Colon (tissue), 2 donors: Measurements from ENCODE around the gene KRTAP2-4.
"Not testable (repeated sequence)": the region's sequence is repeated elsewhere in the genome, so short reads cannot be mapped to it uniquely, and the experiment has no call there.

Experiments used
- FAIRE-seq: peaks from 2 replicates; lab custom pipeline; 2012; peaks lifted over from hg19 to GRCh38; lab: Jason Lieb, UNC
- donor health status: control.
- donor health status: control.

The KRTAP2-4 gene

GRCh38 chr17:41071606-41072360 is 6.1 kb upstream of the KRTAP2-4 start:
- no peak for FAIRE-seq

GRCh38 chr17:41069031-41069430 is 3.4 kb upstream of the KRTAP2-4 start:
- FAIRE-seq: no peak

- no peak for FAIRE-seq
These were observed 1.6 kb upstream of the KRTAP2-4 start for GRCh38 chr17:41067281-41067680.

DNA sequence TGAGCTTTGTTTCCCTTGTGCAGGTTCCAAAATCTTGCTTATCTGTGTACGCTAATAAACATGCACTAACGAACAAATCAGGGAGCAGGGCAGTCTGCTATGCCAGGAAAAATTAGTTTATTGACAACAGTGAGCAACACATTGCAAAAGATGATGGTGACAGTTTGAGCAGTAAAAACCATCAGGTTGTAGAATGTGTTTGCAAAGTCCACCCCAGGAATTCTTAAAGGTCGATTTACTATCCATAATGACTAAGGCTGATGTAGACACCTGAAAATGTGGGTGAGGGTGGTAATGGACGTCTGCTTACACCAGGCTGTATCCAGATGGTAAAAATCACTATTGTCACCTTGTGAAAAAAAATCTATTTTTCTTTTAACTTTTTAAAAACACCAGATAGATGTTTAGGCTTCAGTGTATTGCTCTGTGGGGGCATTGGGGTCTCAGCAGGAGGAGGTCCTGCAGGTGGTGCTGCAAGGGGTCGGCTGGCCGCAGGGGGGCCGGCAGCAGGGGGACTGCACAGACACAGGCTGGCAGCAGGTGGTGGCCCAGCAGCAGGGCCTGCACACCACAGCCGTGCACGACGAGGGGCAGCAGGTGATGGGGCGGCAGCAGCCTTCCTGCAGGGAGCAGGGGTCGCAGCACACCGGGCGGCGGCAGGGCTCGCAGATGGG is 526 bp downstream of the KRTAP2-4 start:
- not testable (repeated sequence) for FAIRE-seq

- FAIRE-seq: no peak
These were observed 1.4 kb downstream of the KRTAP2-4 start for GRCh38 chr17:41064301-41064700.

- FAIRE-seq: no peak
These were observed 2.2 kb downstream of the KRTAP2-4 start for GRCh38 chr17:41063449-41063848.

DNA sequence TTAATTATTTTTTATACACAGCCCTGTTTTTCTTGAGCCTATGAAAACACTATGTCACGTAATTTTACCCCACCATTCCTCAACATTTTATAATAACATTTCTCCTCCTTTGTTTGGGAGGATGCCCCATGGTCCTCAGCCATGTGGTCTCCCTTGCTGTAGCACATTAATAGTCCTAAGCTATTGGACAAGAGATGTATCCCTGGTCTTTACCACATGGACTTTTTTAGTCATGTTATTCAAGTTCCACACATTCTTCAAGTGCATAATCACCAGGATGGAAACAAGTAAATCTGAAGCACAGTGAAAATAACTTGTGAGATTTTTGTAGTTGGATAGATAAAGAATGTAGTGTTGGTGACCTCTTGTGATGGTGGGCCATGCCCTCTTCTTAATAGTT is 3.7 kb downstream of the KRTAP2-4 start:
- no peak for FAIRE-seq

DNA sequence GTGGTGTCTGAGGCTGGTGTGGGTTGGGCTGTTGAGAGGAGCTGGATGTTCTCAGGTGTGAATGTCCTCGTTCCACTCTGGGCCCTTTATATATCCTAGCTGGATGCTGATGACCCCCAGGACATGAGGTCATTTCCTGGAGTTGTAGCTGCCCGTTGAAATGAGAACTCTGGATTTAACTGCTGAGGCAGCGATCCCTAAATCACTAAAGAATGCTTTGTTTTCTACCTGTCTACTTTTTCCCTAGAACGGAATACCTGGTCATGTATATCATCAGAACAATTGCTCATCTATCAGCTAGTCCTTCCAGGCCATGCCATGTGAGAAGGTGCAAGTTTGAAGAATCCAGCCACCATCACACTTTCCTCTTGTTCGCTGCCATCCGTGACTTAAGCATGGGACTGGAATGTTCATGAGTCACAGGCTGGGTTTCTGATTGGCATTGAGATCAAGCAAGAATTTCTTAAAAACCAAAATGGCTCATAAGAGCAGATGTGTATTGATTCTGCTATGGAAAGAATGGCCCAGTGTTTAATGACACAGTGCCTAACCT is 5.6 kb downstream of the KRTAP2-4 start, which contains the start of gene KRTAP2-3:
Gene KRTAP2-3, minus strand, starts transcription at position 63 of the 553 bp plus-strand sequence. CDS start 64 bp downstream, outside the sequence.
- no peak for FAIRE-seq

DNA sequence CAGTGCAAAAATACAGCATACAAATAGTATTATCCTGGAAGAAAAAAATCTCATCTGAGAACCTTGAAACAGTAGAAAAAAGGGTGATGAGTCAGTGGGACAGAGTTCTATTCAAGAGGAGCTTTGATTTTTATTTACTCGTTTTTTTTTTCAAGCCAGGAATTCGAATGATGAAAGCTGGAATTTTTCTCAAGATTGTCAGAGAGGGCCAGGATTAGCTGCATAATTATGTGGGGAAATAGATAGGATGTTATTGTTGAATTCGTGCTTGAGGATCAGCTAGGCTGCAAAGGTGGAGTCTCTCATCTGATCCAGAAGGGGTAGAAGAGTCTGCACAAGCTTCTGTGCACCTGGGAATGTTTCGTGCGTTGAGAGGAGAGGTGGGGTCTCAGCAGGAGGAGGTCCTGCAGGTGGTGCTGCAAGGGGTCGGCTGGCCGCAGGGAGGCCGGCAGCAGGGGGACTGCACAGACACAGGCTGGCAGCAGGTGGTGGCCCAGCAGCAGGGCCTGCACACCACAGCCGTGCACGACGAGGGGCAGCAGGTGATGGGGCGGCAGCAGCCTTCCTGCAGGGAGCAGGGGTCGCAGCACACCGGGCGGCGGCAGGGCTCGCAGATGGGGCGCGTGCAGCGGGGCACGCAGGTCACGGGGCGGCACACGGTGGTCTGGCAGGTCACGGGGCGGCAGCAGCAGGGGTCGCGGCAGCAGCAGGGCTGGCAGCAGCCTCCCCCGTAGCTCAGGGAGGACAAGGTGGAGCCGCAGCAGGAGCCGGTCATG is 6.2 kb downstream of the KRTAP2-4 start:
- FAIRE-seq: not testable (repeated sequence)

- no peak for FAIRE-seq
These were observed 6.9 kb downstream of the KRTAP2-4 start for GRCh38 chr17:41058741-41059140.

GRCh38 chr17:41057547-41057946 is 8.1 kb downstream of the KRTAP2-4 start:
- FAIRE-seq: no peak

DNA sequence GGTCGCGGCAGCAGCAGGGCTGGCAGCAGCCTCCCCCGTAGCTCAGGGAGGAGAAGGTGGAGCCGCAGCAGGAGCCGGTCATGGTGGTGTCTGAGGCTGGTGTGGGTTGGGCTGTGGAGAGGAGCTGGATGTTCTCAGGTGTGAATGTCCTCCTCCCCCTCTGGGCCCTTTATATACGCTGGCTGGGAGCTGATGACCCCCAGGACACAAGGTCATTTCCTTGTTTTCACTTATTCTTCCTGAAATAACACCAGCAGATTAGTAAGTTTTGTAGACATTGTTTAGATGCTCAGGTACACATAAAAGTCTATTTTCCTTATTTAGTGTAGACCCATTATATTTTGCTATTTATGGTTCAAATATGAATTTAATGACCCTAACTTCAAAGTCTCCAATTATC is 10.5 kb downstream of the KRTAP2-4 start, which contains the start of gene KRTAP2-2:
Gene KRTAP2-2, minus strand, starts transcription at position 101 of the 400 bp plus-strand sequence. Its CDS starts 19 bp downstream, at position 82.
- FAIRE-seq: not testable (repeated sequence)

DNA sequence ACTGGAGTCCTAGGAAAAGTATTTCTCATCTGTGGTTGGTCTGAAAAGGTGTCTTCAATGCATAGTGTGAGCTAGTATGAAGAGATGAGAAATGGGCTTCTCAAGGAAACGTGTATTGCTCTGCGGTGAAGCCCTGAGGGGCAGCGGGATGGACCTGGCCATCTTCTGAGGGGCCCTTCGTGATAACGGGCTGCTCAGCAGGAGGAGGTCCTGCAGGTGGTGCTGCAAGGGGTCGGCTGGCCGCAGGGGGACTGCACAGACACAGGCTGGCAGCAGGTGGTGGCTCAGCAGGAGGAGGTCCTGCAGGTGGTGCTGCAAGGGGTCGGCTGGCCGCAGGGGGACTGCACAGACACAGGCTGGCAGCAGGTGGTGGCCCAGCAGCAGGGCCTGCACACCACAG is 11.1 kb downstream of the KRTAP2-4 start:
- FAIRE-seq: not testable (repeated sequence)

GRCh38 chr17:41054025-41054424 is 11.7 kb downstream of the KRTAP2-4 start:
- no peak for FAIRE-seq

GRCh38 chr17:41052566-41052965 is 13.1 kb downstream of the KRTAP2-4 start:
- no peak for FAIRE-seq

DNA sequence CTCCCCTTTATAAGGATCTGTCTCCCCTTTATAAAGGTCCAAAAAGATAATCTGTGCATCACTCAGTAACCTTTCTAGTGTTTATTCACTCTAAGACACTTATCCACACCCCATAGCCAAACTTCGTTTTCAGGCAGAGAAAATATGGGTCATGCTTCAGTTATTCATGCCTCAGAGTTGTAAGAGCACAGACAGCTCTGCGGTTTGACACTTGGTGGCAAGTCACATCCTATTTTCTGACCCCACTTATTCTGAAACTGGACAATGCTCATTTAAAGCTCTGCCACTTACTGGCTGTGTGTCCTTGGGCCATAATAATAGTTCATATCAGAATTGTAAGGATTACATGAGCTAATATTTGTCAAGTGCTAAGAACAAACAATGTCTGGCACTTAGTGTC is 16.6 kb downstream of the KRTAP2-4 start:
- FAIRE-seq: no peak

DNA sequence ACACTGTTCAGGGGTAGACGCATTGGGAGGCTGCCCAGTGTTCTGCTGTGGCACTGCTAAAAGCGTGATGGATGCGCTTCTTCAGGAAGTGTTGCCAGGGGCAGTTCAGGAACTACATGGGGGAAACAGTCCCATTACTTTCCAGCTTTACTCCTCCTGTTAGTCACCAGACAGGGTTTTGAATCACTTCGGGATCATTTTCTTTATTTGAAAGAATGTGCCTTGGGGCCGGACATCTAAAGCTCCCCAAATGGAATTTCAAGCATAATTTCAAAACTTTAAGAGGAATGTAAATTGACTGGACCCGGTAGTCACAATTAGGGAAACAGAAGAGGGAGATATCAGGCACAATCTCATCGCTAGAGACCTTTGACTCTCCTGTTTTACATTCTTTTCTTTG is 17.2 kb downstream of the KRTAP2-4 start:
- no peak for FAIRE-seq

- not testable (repeated sequence) for FAIRE-seq
These were observed 18.8 kb downstream of the KRTAP2-4 start, which contains the start of gene KRTAP2-1 for GRCh38 chr17:41046735-41047465. Gene KRTAP2-1, minus strand, starts transcription at chr17:41047316. Its CDS starts 49 bp downstream, at chr17:41047267.

GRCh38 chr17:41042953-41043352 is 22.7 kb downstream of the KRTAP2-4 start:
- no peak for FAIRE-seq

DNA sequence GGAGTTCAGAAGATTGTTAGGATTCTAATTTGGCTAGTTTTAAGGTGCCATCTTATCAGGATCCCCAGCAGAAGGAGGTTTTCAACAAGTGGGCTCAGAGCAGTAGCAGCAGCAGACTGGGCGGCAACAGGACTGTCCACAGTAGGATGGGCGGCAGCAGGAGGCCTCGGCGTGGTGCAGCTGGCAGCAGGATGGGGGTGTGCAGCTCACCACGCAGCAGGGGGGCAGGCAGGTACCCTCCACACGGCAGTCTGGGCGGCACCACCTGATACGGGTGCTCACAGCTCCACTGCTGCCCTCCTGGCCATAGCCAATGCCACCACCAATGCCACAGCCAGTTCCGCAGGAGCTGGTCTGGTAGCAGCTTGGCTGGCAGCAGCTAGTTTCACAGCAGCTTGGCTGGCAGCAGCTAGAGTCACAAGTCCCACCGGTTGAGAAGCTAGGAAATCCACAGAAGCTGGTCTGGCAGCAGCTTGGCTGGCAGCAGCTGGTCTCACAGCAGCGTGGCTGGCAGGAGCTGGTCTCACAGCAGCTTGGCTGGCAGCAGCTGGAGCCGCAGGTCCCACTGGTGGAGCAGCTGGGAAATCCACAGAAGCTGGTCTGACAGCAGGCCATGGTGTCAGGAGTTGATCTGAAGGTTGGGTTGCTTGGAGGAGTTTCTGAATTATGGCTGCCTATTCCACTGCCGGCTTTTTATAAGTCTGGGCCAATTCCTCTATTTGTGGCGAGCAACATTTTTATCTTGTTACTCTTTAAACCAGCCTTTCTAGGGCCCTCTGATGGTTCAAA is 24.7 kb downstream of the KRTAP2-4 start, which contains the start of gene KRTAP1-1:
Gene KRTAP1-1, minus strand, starts transcription at position 668 of the 789 bp plus-strand sequence. Its CDS starts 53 bp downstream, at position 615.
- not testable (repeated sequence) for FAIRE-seq
